Measurements from ENCODE around the gene ENTHD1. TPM values are rescaled to one million over a fixed set of nuclear protein-coding genes. Genes with fewer than 3 reads are reported as not detected.

Gene ENTHD1
- total RNA-seq, 1 experiment from 2014 or later: not detected

DNA sequence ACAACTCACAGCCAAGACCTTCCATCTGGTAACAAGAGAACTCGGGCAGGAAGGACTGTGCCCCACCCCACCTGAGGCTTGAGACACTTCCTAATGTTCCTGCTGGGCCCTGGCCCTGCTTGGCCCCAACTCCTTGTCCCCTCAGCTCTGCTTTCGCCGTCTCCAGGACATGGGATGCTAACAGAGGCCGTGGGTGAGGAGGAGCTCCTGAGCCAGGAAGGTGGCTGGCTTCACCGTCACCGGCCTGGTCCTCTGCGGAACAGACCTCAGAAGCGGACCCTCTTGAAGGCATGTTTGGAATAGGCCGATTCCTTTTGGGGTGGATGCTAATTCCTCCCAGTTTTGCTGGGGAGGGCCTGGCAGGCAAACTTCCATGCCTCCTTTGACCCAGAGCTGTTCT lies 168.7 kb downstream of the ENTHD1 start:
- Histone ChIP-seq H4K5ac (ENCODE audit: insufficient read length, low read depth, low read length) (no peak overlapping the region), H3T11ph (ENCODE audit: low read length) (no peak overlapping the region), H2BK15ac (ENCODE audit: low read depth, low read length) (no peak overlapping the region), H2AFZ (ENCODE audit: low read length) (no peak overlapping the region), H3K56ac (ENCODE audit: insufficient read length, low read depth, low read length) (no peak overlapping the region), H2BK5ac (ENCODE audit: insufficient read length, low read length) (no peak overlapping the region), H3K23me2 (ENCODE audit: insufficient read length, low read depth, low read length, poor library complexity, severe bottlenecking) (no peaks in the 10 kb centered on the region), H2BK120ac (ENCODE audit: low read depth, low read length, poor library complexity, severe bottlenecking) (no peak overlapping the region), H4K20me1 (ENCODE audit: control insufficient read depth, insufficient read depth, insufficient read length) (no peaks in the 10 kb centered on the region), H3K4ac (ENCODE audit: low read depth, low read length) (no peak overlapping the region), H4K91ac (ENCODE audit: insufficient read length, low read depth, low read length) (no peak overlapping the region), H2BK20ac (ENCODE audit: low read depth, low read length, poor library complexity, severe bottlenecking) (no peak overlapping the region), H3K4me2 (ENCODE audit: insufficient read depth, insufficient read length, low read length) (no peak overlapping the region), H3K9ac (ENCODE audit: extremely low read depth, insufficient read length, low read length) (no peak overlapping the region), H3K27me3 (ENCODE audit: insufficient read depth, low read length) (no peaks in the 10 kb centered on the region), H3K27ac (ENCODE audit: insufficient read length, low read depth, low read length) (no peak overlapping the region), H3K79me2 (ENCODE audit: insufficient read depth, low read length) (no peaks in the 10 kb centered on the region), H2AK5ac (ENCODE audit: insufficient read length, low read length) (no peak overlapping the region), H3K14ac (ENCODE audit: insufficient read depth, low read length) (no peak overlapping the region), H3K4me1 (ENCODE audit: insufficient read depth, low read length) (no peaks in the 10 kb centered on the region), H2BK12ac (ENCODE audit: insufficient read length, low read depth, low read length) (no peak overlapping the region), H3K79me1 (ENCODE audit: insufficient read depth, low read depth, low read length, poor library complexity, severe bottlenecking) (no peaks in the 10 kb centered on the region), H4K8ac (replicated peaks; ENCODE audit: insufficient read length, low read depth, low read length) (no peak overlapping the region), H3K18ac (ENCODE audit: insufficient read length, low read depth, low read length) (no peak overlapping the region), H3K23ac (ENCODE audit: insufficient read length, low read depth, low read length) (no peak overlapping the region), H3K9me3 (ENCODE audit: control insufficient read depth, low read depth, low read length) (no peaks in the 10 kb centered on the region)
- no CpG with 5 or more reads among the region's 9 CpGs for WGBS (ENCODE audit: extremely low coverage, insufficient read length, low lambda C conversion rate)
- no peaks in the 10 kb centered on the region for H3K9me3 Mint-ChIP-seq
- no peak overlapping the region for H3K4me3 Mint-ChIP-seq
- peaks cover 16 to 23% of the 10 kb centered on the region in 2 experiments for H3K4me1 Mint-ChIP-seq
- no peaks in the 10 kb centered on the region for H3K36me3 Mint-ChIP-seq (ENCODE audit: insufficient read depth in 1 of 3, low read depth in 3 of 3)
- peaks cover 16% of the 10 kb centered on the region for H3K27me3 Mint-ChIP-seq (ENCODE audit: low read depth)
- H3K27ac Mint-ChIP-seq: no peak overlapping the region
- no peak for DNase-seq
- TF ChIP-seq, protein P1, sequence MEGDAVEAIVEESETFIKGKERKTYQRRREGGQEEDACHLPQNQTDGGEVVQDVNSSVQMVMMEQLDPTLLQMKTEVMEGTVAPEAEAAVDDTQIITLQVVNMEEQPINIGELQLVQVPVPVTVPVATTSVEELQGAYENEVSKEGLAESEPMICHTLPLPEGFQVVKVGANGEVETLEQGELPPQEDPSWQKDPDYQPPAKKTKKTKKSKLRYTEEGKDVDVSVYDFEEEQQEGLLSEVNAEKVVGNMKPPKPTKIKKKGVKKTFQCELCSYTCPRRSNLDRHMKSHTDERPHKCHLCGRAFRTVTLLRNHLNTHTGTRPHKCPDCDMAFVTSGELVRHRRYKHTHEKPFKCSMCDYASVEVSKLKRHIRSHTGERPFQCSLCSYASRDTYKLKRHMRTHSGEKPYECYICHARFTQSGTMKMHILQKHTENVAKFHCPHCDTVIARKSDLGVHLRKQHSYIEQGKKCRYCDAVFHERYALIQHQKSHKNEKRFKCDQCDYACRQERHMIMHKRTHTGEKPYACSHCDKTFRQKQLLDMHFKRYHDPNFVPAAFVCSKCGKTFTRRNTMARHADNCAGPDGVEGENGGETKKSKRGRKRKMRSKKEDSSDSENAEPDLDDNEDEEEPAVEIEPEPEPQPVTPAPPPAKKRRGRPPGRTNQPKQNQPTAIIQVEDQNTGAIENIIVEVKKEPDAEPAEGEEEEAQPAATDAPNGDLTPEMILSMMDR (conservative IDR thresholded peaks at IDR 0.05): no peak
